GM21526 (cell line): ENCODE measurements around the gene NCAM1.
"Not testable (repeated sequence)": the region's sequence is repeated elsewhere in the genome, so short reads cannot be mapped to it uniquely, and the experiment has no call there.

Experiments used
- ATAC-seq: cut with Tn5 transposase; IDR thresholded peaks from one replicate; pipeline ENCODE4 v1.9.1; 2021; ENCODE audit warnings: moderate library complexity; ENCODE audit not compliant: unreplicated experiment, low FRiP score

Gene NCAM1

DNA sequence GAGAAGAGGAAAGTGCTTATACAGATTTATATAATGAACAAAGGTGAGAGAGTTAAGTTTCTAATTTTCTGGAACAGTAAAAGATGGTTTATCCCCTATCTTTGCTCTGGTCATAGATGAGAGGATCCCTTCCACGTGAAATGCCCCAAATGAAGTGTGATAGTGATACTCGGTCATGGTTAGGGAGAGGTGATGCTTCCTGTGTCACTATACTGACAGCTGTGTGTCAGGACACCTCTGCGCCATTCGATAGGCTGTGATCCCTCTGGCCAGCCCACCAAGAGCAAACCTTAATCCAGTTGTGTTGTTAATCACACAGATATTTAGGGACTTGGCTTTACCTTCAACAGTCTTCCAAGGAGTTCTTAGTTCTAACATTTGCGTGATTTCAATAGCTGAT, 57.7 kb downstream of the NCAM1 start:
- ATAC-seq = no peak

DNA sequence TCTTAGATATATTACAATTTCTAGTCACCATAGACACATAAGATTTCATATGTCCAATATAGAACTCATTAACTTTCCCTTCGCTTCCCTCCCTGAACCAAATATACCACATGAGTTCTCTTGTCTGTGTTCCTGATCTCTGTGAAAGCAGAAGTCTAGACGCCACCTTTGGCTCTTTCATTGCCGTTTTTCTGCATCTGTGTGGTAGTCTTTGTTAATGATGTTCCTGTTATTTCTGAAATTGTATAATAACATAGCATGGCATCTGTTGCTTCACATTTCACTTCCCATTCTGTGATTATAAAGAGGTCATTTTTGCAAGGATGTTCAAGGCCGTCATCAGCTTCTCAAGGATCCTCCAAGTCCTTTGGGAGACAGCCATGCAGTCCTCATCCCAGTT, 58.5 kb downstream of the NCAM1 start:
- no peak for ATAC-seq

DNA sequence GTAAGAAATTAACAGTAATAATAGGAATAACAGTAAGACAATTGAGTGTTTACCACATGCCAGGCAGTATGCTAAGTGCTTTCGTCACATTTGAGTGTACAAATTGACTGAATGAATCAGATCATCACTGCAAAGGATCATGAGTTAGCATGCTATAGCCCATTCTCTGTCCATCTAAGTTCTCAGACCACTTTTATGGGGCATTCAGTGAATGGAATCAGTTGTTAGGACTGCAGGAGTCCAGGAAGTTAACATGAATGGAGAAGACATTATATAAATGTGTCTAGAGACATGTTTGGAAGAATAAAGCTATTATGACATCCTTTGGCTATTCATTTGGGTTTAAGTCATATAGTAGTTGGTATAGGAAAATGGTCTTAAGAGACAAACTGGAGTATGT, 59.9 kb downstream of the NCAM1 start:
- ATAC-seq = no peak

DNA sequence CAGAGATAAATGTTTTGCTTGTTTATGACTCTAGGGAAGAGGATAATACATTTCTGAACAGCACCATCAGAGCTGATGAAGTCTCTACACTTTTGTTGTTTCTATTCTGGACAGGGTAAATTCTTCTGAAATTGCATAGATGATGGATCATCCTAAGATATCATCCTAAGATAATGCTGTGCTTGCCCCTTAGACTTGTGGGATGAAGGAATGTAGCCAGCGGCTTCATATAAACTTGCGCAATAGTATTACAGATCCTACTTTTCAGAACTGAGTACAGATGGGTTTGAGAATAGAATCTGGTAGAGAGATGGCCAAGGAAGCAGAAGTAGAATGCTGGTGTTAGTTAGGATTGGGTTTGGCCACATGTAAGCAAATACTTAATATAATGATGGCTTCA, 61.0 kb downstream of the NCAM1 start:
- no peak for ATAC-seq

DNA sequence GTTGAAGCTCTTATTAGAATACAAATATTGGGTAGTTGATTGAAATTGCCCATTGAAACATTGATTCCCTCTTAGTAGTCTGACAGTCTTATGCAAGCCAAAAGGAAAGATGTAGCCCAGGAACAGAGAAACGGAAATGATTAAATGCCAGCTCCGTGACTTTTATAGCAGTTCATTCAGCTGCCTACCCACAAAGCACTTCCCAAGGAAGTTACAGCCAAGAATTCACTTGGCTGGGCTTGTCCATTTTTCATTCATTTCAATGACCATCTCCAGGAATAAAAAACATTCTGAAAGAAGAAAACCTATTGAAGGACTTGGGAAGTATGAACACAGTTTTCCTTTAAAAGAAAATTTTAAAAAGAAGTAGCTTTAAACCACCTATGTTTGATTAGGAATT, 62.0 kb downstream of the NCAM1 start:
- ATAC-seq = no peak

DNA sequence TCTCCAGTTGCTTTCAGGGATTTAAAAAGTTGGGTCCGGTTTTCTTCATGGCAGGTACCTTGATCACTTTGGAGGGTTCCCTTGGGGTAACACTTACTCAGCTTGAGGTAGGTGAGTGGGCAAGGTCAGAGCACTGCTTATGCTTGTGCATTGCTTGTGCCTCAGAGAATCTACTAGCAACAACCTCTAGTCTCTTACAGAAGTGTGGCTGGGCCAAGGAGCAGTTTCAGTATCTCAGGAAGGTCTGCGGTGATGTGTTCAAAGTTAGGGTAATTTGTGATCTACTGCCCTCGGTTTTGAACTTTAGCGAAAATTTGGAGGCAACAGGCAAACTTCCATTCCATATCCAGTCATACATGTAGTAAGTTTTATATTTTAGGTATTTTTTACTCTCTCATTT, 62.8 kb downstream of the NCAM1 start:
- no peak for ATAC-seq

DNA sequence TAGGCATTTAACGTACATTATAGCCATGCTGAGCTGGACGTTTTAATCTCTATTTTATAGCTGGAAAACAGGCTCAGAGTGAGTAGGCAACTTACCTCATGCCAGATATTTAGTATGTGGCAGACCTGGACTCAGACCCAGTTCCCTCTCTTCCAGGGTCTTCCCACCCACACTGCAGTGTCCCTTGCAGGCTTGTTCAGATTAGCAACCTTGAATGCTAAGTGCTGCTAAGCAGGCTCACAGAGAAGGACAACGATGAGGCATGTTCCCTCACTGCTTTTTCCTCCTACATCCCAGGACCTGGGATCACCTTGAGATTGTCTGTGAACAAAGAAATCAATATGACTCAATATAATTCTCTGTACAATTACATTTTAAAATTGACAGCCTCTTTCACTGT, 65.6 kb downstream of the NCAM1 start:
- ATAC-seq = no peak

DNA sequence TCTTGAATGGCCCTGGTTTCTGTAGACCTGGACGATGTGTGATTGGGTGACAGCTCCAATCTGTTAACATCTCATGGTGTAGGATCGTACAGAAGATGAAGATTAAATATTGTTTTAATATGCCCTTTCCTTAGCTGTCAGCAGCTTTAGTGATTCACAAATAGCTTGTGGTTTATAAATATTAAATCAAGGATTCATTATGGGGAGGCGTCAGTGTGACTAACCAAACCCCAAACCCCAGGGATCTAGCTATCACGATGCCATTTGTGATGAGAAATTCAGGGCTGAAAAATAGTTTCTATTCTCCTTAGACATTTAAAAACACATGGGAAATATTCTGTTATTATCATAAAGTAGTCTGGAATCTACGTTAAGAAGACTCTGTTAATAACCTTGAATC, 73.4 kb downstream of the NCAM1 start:
- no peak for ATAC-seq

DNA sequence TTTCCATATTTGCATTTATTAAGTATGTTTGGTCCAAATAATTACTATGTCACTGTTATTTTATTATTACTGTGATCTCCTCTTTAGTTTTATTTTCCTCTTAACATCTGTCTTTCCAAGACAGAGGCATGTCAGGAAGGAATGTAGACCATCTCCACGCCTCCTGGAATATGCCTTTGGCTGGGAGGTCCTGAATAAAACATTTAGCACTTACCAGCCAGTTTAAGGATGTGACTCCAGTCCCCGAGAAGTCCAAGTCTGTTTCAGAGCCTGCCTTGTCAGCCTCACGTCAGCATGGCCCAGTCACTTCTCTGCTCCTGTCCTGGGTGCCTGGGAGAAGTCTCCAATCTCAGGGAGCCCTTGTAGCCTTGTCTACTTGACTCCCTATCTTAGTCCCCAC, 74.5 kb downstream of the NCAM1 start:
- ATAC-seq = no peak

DNA sequence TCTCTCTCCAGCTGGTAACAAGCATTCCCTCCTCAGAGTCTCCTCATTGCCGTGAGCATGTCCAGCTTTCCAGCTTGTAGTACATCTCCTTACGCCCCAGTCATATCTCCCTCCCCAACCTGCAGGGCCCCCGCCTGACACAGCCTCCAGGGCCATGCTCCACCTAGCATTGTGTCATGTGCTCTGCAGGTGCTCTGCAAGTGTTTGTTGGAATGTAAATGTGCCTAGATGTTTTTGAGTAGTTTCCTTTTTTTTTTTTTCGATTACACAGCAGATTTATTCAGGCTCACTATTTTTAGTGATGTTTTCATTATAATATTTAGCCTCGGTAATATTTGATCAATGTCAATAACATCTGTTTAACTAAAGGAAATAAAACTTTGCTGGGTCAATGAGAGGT, 82.5 kb downstream of the NCAM1 start:
- ATAC-seq = no peak

DNA sequence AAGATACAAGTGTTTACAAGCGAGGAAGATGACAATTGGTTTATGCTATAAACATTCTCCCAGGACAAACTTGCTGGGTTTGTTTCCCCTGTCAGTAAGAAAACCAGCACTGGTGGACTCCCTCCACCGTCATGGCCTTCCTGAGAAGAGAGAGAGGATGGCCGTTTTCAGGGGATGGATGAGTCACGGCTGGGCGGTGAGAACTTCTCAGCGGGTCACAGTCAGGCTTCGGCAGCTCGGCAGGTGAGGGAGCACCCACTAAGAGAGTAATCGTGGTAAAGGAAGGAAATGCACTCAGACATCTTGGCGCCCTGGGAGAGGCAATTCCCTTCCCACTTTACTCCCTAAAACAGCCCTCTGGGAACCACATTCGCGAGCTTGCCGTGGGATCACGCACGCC, 83.9 kb downstream of the NCAM1 start:
- ATAC-seq = no peak

DNA sequence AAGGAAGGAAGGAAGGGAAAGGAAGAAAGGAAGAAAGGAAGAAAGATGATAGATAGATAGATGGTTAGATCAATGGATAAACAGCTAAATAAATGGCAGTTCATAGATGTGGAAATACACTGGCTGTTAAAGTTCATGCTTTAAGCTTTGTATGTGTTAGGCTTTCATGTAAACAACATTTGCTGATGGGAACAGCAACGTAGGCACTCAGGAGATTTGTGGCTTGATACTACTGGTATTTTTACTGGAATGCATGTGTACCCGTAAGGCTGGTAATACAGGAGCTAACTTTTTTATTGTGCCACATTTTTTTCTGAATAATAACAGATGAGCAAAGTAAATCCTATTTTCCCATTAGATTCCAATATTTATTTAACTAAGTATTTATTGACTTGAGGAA, 85.6 kb downstream of the NCAM1 start:
- no peak for ATAC-seq

DNA sequence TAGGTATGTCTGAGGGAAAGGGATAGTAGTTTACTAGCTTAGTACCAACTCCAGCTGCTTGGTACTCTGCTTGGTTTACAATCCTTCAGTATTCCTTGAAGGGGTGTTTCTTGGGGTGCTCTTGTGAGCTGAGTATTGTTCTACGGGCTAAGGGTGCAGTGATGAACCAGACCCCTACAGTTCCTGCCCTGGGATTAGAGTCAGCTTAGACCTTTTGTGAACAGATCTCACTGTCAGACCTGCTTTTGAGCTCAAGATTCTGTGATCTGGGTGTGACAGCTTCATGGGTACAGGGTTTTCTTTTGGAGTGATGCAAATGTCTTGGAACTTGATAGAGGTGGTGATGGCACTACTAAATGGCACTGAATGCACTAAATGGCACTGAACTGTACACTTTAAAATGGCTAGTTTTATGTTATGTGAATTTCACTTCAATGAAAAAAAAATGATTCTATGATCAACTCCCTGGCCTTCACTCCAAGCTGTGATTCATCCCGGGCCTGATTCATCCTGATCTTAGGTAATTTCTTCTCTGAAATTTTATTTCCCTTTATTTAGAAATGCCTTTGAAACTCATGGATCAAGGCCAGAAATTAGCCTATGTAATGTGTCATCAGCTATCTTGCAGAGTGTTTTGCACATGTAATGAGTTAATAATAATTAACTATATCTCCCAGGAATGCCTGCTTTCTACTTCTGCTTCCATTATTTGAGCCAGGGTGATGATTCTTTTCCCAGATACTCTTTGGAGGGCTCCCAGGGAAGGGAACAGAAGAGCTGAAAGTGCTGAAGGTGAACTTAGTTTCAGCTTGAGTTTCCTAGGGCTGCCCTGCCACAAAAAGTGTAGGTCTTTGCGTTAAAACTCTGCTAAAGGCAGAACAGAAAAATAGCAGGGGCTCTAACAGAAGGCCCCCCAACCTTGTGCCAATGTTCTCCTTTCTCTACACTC, 87.9 kb downstream of the NCAM1 start:
- ATAC-seq = no peak

DNA sequence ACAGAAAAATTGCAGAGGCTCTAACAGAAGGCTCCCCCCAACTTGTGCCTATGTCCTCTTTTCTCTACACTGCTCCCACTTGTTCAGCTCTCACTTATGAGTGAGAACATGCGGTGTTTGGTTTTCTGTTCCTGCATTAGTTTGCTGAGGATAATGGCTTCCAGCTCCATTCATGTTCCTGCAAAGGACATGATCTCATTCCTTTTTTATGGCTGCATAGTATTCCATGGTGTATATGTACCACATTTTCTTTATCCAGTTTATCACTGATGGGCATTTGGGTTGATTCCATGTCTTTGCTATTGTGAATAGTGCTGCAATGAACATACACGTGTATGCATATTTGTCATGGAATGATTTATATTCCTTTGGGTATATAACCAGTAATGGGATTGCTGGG, 91.8 kb downstream of the NCAM1 start:
- ATAC-seq = not testable (repeated sequence)

DNA sequence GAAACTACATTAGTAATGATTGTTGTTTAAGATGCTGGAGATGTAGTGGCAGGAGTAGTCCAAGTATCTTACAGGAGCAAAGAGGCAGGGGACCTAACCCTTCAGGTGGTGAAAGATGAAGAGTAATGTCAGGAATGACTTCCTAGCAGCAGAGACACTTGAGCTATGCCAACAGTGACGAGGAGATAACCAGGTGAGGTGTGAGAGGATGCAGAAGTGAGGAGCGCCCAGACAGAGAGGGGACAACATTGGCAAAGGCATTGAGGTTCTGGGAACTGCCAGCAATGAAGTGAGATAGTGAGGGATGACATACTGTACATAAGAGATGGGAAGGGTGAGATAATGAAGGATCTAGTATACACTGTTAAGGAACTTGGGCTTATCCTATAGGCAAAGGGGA, 95.8 kb downstream of the NCAM1 start:
- ATAC-seq = no peak

DNA sequence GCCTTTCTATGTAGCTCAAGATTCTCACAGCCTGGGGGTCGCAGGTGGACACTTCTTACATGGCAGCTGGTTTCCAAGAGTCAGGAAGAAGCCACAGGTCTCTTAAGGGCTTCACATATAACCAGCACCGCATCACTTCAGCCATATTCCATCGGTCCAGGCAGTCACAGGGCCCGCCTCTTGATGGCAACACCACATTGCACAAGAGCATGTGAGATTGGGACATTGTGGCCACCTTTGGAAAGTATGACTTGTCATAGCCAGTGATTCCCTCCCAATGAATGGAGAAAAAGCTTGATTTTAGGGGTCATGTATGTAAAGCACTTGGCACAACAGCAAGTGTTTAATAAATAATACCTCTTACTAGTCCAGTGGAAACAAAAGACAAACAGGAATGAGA, 98.3 kb downstream of the NCAM1 start:
- ATAC-seq = no peak

DNA sequence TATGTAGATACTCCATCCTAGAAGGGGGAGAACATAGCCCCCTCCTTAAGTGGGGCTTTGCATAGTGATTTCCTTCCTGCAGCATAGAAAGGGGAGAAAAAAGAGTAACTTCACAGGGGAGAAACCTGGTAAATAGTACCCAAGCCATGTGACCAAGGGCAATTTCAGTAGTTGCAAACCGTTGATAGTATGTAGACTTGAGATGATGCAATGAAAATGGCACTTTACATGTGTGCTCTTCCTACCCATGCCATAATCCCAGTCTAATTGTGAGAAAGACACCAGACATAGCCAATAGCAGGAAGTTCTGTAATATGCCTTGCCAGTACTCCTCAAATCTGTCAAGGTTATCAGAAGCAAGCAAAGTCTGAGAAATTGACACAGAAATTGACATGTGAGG, 104.1 kb downstream of the NCAM1 start:
- ATAC-seq = no peak

DNA sequence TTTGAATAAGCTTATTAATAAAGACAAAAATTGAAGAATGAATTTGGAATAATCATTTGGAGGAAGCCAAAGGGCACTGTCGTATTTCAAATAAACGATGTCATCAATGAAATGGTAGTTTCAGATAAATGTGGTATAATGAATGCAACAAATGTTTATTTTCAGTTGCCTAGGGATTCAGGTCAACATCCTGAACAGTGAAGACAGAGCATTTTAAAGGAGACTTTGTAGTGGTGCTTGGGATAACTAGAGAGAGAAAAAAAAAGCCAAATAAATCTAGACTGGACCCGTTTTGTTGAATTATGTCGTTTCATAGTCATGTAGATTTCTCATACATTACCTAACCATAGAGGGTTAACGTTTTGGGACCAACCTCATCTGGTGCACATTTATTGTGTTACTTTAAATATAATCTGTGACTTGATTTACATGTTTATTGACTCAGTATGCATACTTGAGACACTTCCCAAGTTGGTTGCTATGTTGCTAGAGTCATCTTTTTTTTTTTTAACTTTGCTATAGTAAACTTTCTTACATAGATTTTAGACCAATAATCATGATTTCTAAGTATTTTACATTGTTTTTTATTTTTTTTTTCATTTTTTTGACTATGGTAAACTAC, 111.1 kb downstream of the NCAM1 start:
- no peak for ATAC-seq

DNA sequence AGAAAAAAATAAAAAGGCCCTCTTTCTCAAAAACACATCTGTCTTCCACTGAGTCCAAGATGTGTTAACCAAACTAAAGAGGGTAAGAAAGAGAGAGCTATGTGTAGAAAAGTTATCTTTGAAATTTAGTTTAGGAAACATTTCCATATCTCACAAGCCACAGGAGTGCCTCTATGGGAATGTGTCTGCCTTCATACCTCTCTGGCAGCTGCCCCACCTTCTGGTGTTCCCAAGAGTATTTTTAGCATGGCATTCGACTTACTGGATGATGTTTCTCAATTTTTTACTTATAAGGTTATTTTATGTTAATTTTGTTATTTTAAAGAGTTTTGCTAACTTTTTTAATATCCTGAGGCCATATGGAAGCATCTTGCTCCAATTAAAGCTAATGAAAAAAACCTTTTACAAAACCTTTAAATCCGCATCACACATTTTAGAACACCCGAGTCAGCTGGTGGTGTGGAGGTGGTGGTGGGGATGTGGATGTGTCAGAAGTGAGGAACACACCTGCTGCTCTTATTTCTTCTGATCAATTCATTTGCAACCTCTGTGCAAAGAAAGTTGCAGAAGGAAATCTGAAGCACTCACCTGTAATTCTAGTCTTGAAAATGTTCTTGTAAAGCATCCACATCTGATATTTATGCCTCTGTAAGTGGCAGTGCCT, 112.2 kb downstream of the NCAM1 start:
- no peak for ATAC-seq

DNA sequence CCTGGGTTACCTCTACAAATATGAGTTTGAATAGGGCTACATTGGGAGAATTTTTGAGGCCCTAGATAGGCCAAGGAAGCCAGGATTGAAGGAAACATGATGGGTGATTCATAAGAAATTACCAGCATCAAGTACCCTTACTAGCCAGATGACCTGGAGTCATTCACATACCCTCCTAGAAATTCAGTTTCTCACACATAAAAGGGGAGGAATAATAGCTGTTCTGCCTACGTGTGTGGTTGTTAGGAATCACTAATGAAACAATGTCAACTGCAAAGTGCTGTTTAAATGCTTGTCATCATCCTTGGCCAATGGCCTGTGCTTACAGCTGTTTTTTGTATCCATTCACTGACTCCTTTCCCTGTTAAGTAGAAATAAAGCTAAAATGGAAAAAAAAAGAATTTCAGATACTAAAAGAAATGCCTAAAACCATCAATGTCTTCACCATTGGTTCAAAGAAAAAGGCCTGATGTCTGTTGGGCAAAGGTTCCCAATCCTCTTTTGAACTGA, 114.4 kb downstream of the NCAM1 start:
- ATAC-seq = no peak

DNA sequence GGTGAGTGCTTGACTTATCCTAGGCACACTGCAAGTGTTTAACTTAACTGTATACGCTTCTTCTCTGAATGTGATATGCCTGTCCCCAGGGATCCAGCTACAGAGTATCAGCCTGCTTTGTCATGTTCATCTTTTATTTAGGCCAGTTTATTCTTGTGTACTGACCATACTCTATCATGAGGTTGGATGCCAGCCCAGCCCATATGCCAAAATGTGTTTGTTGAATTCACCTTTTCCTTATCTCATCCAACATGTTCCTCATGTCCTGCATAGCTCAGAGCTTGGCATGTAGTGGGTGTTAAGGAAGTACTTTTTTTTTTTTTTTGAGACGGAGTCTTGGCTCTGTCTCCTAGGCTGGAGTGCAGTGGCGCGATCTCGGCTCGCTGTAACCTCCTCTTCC, 116.2 kb downstream of the NCAM1 start:
- ATAC-seq = no peak
